CD14-positive monocyte (primary cell): ENCODE results near the gene MARS2. TPM values are rescaled to one million over a fixed set of nuclear protein-coding genes. Genes with fewer than 3 reads are reported as not detected.
"Not testable (repeated sequence)": the region's sequence is repeated elsewhere in the genome, so short reads cannot be mapped to it uniquely, and the experiment has no call there.

ENCODE experiments used
- DNase-seq, 3 donors: peaks; one replicate each; pipeline ENCODE4 v3.0.0-alpha.2; 2011 to 2022
- H2AFZ ChIP-seq: 2 replicates; pipeline ENCODE4 v1.6.0; 2012; ENCODE audit warnings: mild to moderate bottlenecking, low read depth, low read length, inconsistent platforms; ENCODE audit not compliant: insufficient read depth, poor library complexity, severe bottlenecking
- H3K27ac ChIP-seq, 2 donors: 1 replicate in 1 of 2; 2 replicates in 1 of 2; pipeline ENCODE4 v1.5.1; 2012 to 2013; ENCODE audit warnings: low read length in 2 of 2, control low read depth in 1 of 2, inconsistent platforms in 1 of 2, low read depth in 1 of 2, mild to moderate bottlenecking in 1 of 2
- H3K27me3 ChIP-seq, 2 donors: one replicate each; pipeline versions ENCODE4 v1.6.0 to v1.6.1; 2011 to 2013; ENCODE audit warnings: low read length in 2 of 2; ENCODE audit not compliant: control insufficient read depth in 2 of 2, insufficient read depth in 2 of 2
- H3K36me3 ChIP-seq, 2 donors: replicated peaks in 1 of 2; 1 replicate in 1 of 2; 2 replicates in 1 of 2; pipeline versions ENCODE4 v1.5.1 to v1.6.1; 2012 to 2013; ENCODE audit warnings: low read length in 2 of 2, control low read depth in 1 of 2, inconsistent platforms in 1 of 2, mild to moderate bottlenecking in 1 of 2; ENCODE audit not compliant: insufficient read depth in 2 of 2, control insufficient read depth in 1 of 2
- H3K4me1 ChIP-seq, 2 donors: 1 replicate in 1 of 2; 2 replicates in 1 of 2; pipeline versions ENCODE4 v1.5.1 to v1.6.1; 2012 to 2013; ENCODE audit warnings: low read length in 2 of 2, control low read depth in 1 of 2, inconsistent platforms in 1 of 2, mild to moderate bottlenecking in 1 of 2, moderate library complexity in 1 of 2; ENCODE audit not compliant: insufficient read depth in 2 of 2, control insufficient read depth in 1 of 2
- H3K4me2 ChIP-seq: replicated peaks from 2 replicates; pipeline ENCODE3; 2012; ENCODE audit warnings: low read length, moderate library complexity, mild to moderate bottlenecking; ENCODE audit not compliant: poor library complexity, severe bottlenecking; ENCODE audit errors: extremely low read depth
- H3K4me3 ChIP-seq, 3 experiments: fragments of 200-600 bp in 1 of 3; sonication (generic) in 1 of 3; replicated peaks in 1 of 3; 1 replicate in 2 of 3; 2 replicates in 1 of 3; pipeline ENCODE4 v1.5.1; 2011 to 2013; ENCODE audit warnings: low read length in 3 of 3, mild to moderate bottlenecking in 3 of 3, control low read depth in 2 of 3, low read depth in 2 of 3, inconsistent platforms in 1 of 3, moderate library complexity in 1 of 3
- H3K79me2 ChIP-seq: 2 replicates; pipeline ENCODE4 v1.6.0; 2012; ENCODE audit warnings: mild to moderate bottlenecking, control low read depth, inconsistent platforms, low read length, moderate library complexity; ENCODE audit not compliant: insufficient read depth
- H3K9ac ChIP-seq: 2 replicates; pipeline ENCODE4 v1.6.0; 2017; ENCODE audit warnings: low read length, mild to moderate bottlenecking; ENCODE audit not compliant: insufficient read depth, poor library complexity, severe bottlenecking
- H3K9me3 ChIP-seq, 2 donors: replicated peaks in 1 of 2; 1 replicate in 1 of 2; 2 replicates in 1 of 2; pipeline versions ENCODE4 v1.5.1 to v1.6.1; 2012 to 2013; ENCODE audit warnings: low read length in 2 of 2, control low read depth in 1 of 2; ENCODE audit not compliant: control insufficient read depth in 1 of 2, insufficient read depth in 1 of 2
- H4K20me1 ChIP-seq: 2 replicates; pipeline ENCODE4 v1.6.0; 2012; ENCODE audit warnings: mild to moderate bottlenecking, low read length, control low read depth, moderate library complexity; ENCODE audit not compliant: insufficient read depth
- H3K27ac Mint-ChIP-seq, 7 donors: one replicate each; pipeline ENCODE4 v1.8.0; 2020; ENCODE audit warnings: mild to moderate bottlenecking in 7 of 7, mixed read lengths in 7 of 7, moderate library complexity in 6 of 7, inconsistent platforms in 2 of 7
- H3K27me3 Mint-ChIP-seq, 3 donors: one replicate each; pipeline ENCODE4 v1.8.0; 2021 to 2022; ENCODE audit warnings: low read depth in 3 of 3, mild to moderate bottlenecking in 3 of 3, mixed read lengths in 3 of 3, moderate library complexity in 3 of 3, inconsistent platforms in 1 of 3
- H3K36me3 Mint-ChIP-seq, 2 donors: one replicate each; pipeline ENCODE4 v1.8.0; 2020; ENCODE audit warnings: mixed read lengths in 2 of 2, inconsistent platforms in 1 of 2, mild to moderate bottlenecking in 1 of 2
- H3K4me1 Mint-ChIP-seq: one replicate; pipeline ENCODE4 v1.8.0; 2020; ENCODE audit warnings: mild to moderate bottlenecking, mixed read lengths
- H3K4me3 Mint-ChIP-seq, 2 donors: one replicate each; pipeline ENCODE4 v1.8.0; 2020; ENCODE audit warnings: mild to moderate bottlenecking in 2 of 2, mixed read lengths in 2 of 2, moderate library complexity in 1 of 2
- H3K9me3 Mint-ChIP-seq, 7 donors: one replicate each; pipeline ENCODE4 v1.8.0; 2020 to 2022; ENCODE audit warnings: mixed read lengths in 7 of 7, mild to moderate bottlenecking in 6 of 7, moderate library complexity in 6 of 7, inconsistent platforms in 2 of 7
- WGBS: methylation state at CpG from one replicate; pipeline ENCODE4 v1.1.5; 2013; ENCODE audit warnings: missing lambda C conversion rate; ENCODE audit not compliant: insufficient coverage; 5-methylcytosine and 5-hydroxymethylcytosine counted together
- intact Hi-C, 2 donors: fragments of 100-400 bp; cut with micrococcal nuclease; formaldehyde crosslinking; loops; one replicate each; pipeline versions ENCODE4 v1.15.0 to v1.15.1; 2023
- polyA plus RNA-seq, 3 donors: library from polyadenylated mRNA; depleted of rRNA in 1 of 3; unstranded in 2 of 3; stranded (reverse) in 1 of 3; fragments of 300-500 nt in 2 of 3; fragments of >200 nt in 1 of 3; fragmentation: Illumina TruSeq in 2 of 3; gene quantifications; 1 replicate in 2 of 3; 2 replicates in 1 of 3; pipeline ENCODE4 v1.2.3, GENCODE V29; 2012 to 2021
- TF ChIP-seq, protein P1 (sequence below): fragments of 200-600 bp; IDR thresholded peaks from one replicate; pipeline ENCODE4 v1.8.0; 2022; ENCODE audit warnings: antibody characterized with exemption, mild to moderate bottlenecking

The MARS2 gene
- polyA plus RNA-seq, 3 donors: 0.66 to 1.3 (median 0.93) TPM

DNA sequence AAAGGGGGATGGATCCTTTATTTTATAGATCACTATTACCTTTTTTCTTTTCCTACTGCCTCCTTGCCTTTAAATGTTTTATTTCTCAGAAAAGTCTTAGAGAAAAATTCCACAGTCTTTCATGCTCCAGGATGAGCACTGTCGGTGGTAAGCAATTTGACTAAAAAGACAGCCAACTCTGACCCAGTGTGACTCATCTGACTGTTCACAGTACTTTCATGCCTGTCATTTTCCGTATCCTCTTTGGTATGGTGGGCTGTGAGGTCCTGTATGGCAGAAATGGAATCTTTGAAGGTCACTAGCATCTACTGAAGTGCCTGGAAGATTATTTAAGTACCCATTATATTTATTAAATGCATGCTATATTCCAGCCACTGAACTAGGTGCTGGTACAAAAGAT is 27.7 kb upstream of the MARS2 start:
- H2AFZ ChIP-seq: no peak overlapping the region
- TF ChIP-seq, protein P1, sequence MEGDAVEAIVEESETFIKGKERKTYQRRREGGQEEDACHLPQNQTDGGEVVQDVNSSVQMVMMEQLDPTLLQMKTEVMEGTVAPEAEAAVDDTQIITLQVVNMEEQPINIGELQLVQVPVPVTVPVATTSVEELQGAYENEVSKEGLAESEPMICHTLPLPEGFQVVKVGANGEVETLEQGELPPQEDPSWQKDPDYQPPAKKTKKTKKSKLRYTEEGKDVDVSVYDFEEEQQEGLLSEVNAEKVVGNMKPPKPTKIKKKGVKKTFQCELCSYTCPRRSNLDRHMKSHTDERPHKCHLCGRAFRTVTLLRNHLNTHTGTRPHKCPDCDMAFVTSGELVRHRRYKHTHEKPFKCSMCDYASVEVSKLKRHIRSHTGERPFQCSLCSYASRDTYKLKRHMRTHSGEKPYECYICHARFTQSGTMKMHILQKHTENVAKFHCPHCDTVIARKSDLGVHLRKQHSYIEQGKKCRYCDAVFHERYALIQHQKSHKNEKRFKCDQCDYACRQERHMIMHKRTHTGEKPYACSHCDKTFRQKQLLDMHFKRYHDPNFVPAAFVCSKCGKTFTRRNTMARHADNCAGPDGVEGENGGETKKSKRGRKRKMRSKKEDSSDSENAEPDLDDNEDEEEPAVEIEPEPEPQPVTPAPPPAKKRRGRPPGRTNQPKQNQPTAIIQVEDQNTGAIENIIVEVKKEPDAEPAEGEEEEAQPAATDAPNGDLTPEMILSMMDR: no peak
- no peaks in the 10 kb centered on the region for H4K20me1 ChIP-seq
- H3K36me3 ChIP-seq: no peaks in the 10 kb centered on the region
- H3K4me2 ChIP-seq: no peak overlapping the region
- Mint-ChIP-seq H3K9me3 (peaks cover 0 to 3% (median 0%) of the 10 kb centered on the region in 7 donors), H3K27ac (no peak overlapping the region), H3K4me3 (no peak overlapping the region), H3K36me3 (no peaks in the 10 kb centered on the region), H3K4me1 (no peaks in the 10 kb centered on the region), H3K27me3 (peaks cover 0 to 5% (median 3%) of the 10 kb centered on the region in 3 donors)
- no peak overlapping the region for H3K9ac ChIP-seq
- no peaks in the 10 kb centered on the region for H3K4me1 ChIP-seq
- H3K27ac ChIP-seq: no peak overlapping the region
- no peak for DNase-seq
- H3K27me3 ChIP-seq: peaks cover 0 to 2% of the 10 kb centered on the region in 2 donors
- intact Hi-C loops: no loop called here
- H3K9me3 ChIP-seq: no peaks in the 10 kb centered on the region
- WGBS: 86% methylated on average over 1 of the region's 2 CpGs
- no peaks in the 10 kb centered on the region for H3K79me2 ChIP-seq
- no peak overlapping the region for H3K4me3 ChIP-seq

DNA sequence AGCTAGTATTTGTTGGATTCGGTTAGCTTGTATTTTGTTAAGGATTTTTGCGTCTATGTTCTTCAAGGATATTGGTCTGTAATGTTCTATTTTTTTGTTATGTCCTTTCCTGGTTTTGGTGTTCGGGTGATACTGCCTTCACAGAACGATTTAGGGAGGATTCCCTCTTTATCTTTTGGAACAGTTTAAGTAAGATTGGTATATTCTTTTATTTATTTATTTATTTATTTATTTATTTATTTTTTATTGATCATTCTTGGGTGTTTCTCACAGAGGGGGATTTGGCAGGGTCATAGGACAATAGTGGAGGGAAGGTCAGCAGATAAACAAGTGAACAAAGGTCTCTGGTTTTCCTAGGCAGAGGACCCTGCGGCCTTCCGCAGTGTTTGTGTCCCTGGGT is 10.0 kb upstream of the MARS2 start:
- H2AFZ ChIP-seq, H3K27ac Mint-ChIP-seq, DNase-seq, H3K4me1 Mint-ChIP-seq, H3K9ac ChIP-seq, H3K27me3 ChIP-seq, H3K27ac ChIP-seq, H3K27me3 Mint-ChIP-seq, H3K36me3 Mint-ChIP-seq, H3K9me3 ChIP-seq, H3K4me1 ChIP-seq, H3K79me2 ChIP-seq, H3K4me3 Mint-ChIP-seq, H3K4me2 ChIP-seq, H3K36me3 ChIP-seq, H4K20me1 ChIP-seq, intact Hi-C loops, H3K4me3 ChIP-seq: not testable (repeated sequence)
- H3K9me3 Mint-ChIP-seq: peaks cover 4 to 16% (median 7%) of the 10 kb centered on the region in 7 donors
- 92% methylated on average over 2 of the region's 6 CpGs for WGBS

DNA sequence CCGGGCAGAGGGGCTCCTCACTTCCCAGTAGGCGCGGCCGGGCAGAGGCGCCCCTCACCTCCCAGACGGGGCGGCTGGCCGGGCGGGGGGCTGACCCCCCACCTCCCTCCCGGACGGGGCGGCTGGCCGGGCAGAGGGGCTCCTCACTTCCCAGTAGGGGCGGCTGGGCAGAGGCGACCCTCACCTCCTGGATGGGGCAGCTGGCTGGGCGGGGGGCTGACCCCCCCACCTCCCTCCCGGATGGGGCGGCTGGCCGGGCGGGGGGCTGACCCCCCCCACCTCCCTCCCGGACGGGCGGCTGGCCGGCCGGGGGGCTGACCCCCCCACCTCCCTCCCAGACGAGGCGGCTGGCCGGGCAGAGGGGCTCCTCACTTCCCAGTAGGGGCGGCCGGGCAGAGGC is 9.2 kb upstream of the MARS2 start:
- H3K36me3 ChIP-seq, H3K4me1 ChIP-seq, H3K4me3 Mint-ChIP-seq, H2AFZ ChIP-seq, H3K27me3 ChIP-seq, H3K27ac ChIP-seq, H3K9ac ChIP-seq, H4K20me1 ChIP-seq, H3K79me2 ChIP-seq, intact Hi-C loops, H3K27me3 Mint-ChIP-seq, H3K4me3 ChIP-seq, DNase-seq, H3K9me3 ChIP-seq, H3K36me3 Mint-ChIP-seq, H3K4me2 ChIP-seq, H3K4me1 Mint-ChIP-seq, H3K27ac Mint-ChIP-seq: not testable (repeated sequence)
- H3K9me3 Mint-ChIP-seq: peaks cover 2 to 16% (median 7%) of the 10 kb centered on the region in 7 donors
- 94% methylated on average over 3 of the region's 30 CpGs for WGBS

DNA sequence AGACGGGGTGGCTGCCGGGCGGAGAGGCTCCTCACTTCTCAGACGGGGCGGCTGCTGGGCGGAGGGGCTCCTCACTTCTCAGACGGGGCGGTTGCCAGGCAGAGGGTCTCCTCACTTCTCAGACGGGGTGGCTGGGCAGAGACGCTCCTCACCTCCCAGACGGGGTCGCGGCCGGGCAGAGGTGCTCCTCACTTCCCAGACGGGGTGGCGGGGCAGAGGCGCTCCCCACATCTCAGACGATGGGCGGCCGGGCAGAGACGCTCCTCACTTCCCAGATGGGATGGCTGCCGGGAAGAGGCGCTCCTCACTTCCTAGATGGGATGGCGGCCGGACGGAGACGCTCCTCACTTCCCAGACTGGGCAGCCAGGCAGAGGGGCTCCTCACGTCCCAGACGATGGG is 8.6 kb upstream of the MARS2 start:
- H3K9me3 Mint-ChIP-seq: peaks cover 2 to 16% (median 6%) of the 10 kb centered on the region in 7 donors
- H3K27me3 Mint-ChIP-seq, H3K27ac Mint-ChIP-seq, H3K9ac ChIP-seq, intact Hi-C loops, H3K79me2 ChIP-seq, H3K4me3 Mint-ChIP-seq, H3K27me3 ChIP-seq, H3K4me1 Mint-ChIP-seq, H2AFZ ChIP-seq, H3K4me1 ChIP-seq, H3K36me3 ChIP-seq, H3K27ac ChIP-seq, H3K36me3 Mint-ChIP-seq, H3K4me3 ChIP-seq, H4K20me1 ChIP-seq, H3K4me2 ChIP-seq, H3K9me3 ChIP-seq, DNase-seq: not testable (repeated sequence)
- no CpG with 5 or more reads among the region's 29 CpGs for WGBS
